NCI-H524 (cell line): Measurements from ENCODE around the gene TERB1.

ENCODE experiments used
- DNase-seq, 2 experiments: peaks; one replicate each; lab custom pipeline; 2025; lab: John Stamatoyannopoulos, UW

TERB1 gene

DNA sequence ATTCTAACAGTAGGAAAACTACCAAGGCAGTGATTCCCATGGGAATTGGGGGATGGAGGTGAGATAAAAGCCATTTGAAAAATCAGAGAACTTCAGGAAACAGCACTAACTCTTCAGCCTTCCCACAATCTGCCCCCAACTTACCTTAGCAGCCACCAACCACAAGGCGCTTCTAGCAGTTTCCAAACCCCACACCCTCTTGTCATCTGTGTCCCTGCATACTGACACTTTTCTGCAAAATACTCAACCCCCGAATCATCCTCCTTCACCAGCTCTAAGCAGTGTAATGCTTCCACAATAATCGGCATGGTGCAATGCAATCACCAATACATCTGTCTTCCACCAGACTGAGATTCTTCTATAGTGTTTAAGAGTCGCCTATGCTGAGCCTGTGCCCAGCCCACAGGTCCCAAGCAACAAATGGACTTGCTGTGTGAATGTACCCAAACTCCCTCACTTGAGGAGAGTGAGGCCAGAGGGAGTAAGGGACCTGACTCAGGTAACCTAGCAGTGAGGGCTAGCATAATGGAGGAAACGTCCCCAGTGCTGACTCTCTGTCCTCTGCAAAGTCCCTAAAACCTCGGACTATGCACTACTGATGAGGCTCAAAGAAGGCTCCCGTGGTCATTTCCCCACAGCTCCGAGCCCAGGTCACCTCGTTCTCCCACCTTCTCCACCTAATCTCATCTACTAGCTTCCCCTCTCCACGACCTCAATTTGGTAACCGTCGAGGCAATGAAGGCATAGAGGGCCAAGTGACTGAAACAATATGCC is 50.9 kb downstream of the TERB1 start:
- no peak for DNase-seq

GRCh38 chr16:66746682-66747081 is 54.7 kb downstream of the TERB1 start:
- DNase-seq = no peak

DNA sequence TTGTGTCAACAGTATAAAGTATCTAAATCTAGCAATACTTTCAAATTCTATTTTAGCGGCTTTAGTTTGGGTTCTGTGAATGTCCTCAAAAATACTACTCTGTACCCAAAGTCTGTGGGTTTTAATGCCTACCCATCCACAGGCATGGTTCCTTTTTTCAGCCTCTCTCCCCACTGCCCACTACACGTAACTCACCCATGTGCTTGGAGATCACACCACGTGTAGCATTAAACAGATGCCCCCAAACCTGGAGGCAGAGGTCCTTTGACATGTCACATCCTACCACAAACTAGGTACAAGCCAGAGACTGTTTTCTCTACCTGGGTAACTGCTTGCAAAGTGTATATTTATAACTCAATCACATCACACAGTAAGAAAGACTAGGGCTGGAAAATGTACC is 55.3 kb downstream of the TERB1 start:
- no peak for DNase-seq

- DNase-seq = no peak
These were observed 59.2 kb downstream of the TERB1 start for GRCh38 chr16:66741950-66742808.

DNA sequence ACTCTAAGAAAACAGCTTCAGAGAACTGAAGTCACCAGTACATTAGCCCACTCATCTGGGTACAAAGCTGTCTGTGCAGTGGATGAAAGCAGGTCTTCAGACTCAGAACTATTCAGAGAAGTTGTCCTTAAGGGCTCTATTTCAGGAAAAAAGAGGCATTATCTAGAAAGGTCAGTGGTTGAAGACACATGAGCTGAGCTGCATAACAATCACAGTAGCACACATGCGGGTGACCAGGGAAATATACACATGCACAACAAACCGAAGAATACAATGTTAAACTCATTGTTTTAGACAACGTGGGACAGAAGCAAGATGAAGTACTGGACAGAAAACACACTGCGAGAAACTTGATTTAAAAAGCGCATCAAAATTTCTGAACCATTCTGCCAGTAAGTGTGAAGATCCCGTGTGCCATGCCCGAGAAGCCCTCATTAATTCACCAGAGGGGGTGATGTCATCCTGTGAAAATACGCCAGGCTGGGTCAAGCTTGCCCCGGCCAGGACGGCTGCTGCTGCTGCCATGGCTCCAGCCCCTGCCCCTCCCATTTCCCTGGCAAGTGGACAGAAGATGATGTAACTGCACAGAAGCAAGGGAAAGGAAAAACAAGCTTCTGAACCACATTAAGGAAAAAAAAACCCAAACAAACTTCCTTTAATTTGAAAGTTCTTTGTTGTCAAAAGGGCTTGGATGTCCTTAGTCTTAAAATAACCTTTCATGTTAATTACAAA is 60.0 kb downstream of the TERB1 start:
- DNase-seq = no peak

DNA sequence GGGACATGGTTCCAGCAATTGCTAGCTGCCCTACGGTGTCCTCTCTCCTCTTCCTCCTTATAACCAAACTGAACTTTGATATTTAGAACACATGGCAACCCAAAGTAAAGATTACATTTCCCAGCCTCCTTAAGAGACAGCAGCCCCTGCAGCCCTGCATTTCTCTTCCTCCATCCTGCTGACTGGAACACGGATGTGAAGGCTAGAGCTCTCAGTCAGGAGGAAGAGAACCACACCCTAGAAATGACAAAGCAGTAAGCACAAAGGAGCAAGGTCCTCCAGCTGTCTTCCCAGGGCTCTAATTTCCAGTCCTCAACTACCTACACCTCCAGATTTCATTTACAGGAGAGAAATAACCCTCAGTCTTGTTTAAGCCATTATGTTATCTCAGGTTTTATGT is 60.9 kb downstream of the TERB1 start:
- DNase-seq = no peak

DNA sequence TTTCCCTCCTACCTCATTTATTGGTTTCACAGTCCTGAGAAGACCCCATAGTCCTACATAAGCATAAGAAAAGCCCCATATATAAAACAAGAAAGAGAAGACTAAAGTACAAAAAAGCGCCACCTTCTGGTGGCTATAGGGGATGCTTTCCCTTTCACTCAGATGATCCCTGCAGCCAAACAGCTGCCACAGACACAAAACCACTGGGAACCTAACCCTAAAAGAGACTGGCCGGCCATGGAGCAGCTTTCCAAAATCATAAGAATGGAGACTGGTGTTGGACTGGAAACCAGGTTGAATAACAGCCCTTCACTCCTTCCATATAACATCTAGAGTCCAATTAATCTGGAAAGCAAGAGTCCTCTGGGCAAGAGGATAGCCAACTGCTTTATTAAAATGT is 61.4 kb downstream of the TERB1 start:
- peak; percentile 5 to 46 for DNase-seq

DNA sequence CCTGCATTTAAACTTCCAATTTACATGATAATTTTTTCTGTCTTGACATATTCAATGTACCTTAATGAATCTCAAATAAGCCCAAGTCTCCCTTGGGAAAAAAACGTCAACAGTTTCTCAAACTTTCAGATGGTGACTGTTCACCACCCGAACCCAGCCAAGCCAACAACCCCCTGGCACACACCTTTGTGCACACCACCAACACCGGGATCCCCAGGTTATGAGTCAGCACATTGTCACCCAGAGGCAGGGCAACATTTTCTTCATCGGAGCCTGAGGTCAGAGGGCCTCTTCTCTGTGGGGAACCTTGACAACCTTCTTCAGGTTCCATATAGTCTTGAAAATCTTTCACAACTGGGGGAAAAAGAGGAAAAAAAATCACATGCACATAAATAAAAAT is 65.5 kb downstream of the TERB1 start:
- DNase-seq = no peak

GRCh38 chr16:66731101-66731500 is 70.3 kb downstream of the TERB1 start:
- DNase-seq = no peak

DNA sequence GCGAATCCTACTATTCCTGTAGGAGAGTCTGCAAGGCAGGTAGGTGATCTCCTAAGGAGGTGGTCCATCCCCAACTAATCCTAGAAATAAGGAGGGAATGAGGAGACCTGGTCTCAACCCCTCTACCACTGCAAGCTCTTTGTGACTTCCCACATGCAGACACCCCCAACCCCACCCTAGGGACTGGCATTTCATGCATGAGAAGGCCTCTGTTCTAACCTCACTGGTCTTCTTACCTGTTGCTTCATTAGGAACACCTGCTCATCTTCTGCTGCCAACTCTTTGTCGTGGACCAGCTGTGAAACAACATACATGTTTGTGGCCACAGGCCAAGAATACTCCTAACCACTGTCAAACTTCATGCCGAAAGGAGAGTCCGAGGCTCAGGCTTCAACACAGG is 72.6 kb downstream of the TERB1 start:
- no peak for DNase-seq

GRCh38 chr16:66728117-66728787 is 73.1 kb downstream of the TERB1 start:
- peak in 1 of 2 experiments; percentile 71 for DNase-seq

DNA sequence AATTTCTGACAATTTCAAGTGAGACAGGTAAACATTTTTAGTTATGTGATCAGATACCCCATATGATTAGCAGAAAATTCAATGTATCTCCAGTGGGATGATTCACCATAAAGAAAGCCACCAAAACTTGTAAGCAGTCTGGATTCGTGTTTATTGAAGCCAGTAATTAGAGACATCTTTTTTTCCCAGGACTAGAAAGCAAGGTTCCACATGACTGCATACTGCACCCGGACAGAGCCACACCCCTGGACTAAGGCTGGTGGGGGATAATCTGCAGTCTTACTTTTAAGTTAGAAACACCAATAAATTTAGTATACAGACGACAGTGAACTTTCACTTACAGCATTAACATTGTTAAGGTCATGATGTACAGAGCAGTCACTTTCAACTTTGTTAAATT is 80.6 kb downstream of the TERB1 start:
- DNase-seq = no peak

GRCh38 chr16:66719246-66719645 is 82.1 kb downstream of the TERB1 start:
- DNase-seq = no peak

GRCh38 chr16:66717776-66718175 is 83.6 kb downstream of the TERB1 start:
- no peak for DNase-seq

DNA sequence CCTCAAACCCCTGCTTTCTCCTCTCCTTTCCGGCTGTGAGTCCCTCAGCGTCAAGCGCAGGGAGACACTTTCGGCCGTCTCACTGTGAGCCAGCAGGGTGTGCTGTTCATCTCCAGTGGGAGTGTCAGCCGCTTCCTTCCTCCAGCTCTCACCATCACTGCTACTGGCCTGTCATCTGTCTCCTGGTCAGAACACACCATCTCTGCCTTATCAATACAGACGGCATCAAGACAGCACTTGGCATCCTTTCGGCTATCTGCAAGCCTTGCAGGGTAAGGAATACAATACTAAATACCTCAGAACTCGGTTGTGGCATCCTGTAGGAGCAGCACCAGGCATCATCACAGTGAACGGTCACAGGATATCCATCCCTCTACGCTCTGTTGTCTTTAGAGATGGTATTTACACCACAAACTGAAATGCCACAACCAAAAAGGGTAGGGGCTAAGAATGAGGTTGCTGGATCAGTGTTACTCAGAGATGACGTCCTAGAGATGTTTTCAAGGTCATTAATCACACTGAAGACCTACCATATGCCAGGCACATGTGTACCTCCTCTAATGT is 84.2 kb downstream of the TERB1 start:
- peak; percentile 37 to 51 for DNase-seq

DNA sequence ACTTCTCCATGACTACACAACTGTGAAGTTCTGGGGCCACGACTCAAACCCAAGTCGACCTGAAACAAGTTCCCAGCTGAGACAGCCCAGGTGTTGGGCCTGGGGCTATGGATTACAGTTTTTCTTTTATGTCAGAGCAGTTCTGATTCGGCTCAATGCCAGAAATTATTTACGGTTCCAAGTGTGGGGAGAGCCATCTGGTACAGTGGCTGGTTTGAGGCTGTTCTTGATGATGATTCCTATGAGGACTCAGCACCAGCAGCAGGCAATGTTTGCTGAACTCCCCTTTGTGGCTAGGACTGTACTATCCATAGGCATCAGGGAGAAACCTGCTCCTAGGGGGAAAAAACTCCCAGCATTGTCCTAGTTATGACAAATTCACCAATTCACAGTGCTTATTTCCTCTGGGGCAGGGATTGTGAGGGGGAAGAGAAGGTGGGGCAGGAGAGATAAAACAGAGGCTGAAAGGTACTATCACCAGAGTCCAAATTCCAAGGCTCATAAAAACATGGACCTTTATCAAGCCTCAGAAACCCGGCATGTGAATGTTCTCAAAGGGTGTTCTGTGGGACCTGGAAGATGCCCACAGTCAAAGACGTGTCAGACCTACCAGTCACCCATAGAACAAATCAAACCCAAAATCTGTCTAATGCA is 86.6 kb downstream of the TERB1 start:
- peak; percentile 57 to 84 for DNase-seq

GRCh38 chr16:66714062-66714461 is 87.3 kb downstream of the TERB1 start:
- no peak for DNase-seq

DNA sequence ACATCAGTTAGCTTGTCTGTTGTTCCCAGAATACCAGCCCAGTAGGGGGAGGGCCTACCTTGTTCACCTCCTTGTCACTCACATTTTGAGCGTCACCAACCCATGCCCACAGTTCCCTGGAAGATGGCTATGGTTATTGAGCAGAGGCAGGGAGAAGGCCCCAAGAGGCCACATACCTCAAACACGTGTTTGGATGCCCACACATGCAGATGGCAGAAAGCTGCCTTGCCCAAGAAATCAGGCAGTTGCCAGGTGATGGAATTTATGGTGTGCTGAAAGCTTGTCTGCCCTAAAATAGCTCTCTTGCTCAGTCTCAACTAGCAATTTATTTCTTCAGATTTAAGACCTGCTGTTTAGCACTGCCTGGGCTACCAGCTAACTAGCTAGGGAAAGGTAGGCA is 88.3 kb downstream of the TERB1 start:
- no peak for DNase-seq

DNA sequence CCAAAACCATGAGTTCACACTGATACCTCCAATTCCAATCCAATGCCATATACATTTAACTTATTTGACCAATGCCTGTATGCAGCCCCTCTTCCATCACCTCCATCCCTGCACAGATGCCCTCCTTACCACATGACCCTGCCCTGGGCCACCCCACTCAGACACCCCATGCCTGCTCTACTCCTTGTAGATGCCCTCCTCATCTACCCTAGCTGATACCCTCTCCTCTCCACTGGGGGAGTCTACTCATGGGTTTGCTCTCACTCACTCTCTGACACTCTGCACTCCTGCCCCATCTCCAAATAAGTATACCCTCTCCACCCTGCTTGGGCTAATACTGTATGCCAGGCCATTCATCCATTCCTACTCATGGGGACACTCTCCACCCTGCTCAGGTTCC is 88.9 kb downstream of the TERB1 start:
- DNase-seq = no peak

DNA sequence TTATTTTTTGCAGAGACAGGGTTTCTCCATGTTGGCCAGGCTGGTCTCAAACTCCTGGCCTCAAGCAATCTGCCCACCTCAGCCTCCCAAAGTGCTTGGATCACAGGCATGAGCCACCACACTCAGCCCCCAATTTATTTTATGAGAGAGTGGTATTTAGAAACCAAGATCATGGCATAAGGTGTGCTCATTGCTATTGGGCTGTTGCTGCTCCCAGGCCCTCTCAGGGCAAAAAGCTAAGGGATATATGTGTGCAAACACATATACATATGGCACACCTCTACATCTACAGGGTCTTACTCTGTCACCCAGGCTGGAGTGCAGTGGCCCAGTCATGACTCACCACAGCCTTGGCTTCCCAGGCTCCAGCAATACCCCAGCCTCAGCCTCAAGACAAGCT is 89.8 kb downstream of the TERB1 start:
- DNase-seq = no peak

DNA sequence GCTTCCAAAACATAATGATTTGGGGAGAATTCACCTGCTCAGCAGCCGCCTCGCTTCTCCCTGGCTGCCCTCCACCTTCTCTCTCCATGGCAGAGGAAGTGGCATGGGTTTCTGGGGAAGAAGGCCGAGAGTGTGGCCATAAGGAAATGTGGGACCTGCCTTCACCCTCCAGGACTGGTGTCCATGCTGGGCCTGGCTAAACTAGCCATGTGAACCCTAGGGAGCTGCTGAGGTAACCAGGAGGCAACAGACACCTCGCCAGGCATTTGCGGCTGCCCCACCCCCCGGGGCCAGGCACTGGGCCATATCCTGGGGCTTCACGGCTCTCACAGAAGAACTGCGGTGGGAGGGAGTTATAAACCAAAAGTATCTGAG is 94.9 kb downstream of the TERB1 start:
- DNase-seq = no peak
